Measurements from ENCODE around the gene LHPP.

Gene LHPP

GRCh38 chr10:124523901-124524300 is 62.3 kb downstream of the LHPP start:
- no peak for TF ChIP-seq CTCF (IDR thresholded peaks at IDR 0.05; ENCODE audit: low read depth, low read length)
- DNase-seq (ENCODE audit: extremely low read depth, low read depth) = no peak

- DNase-seq (ENCODE audit: extremely low read depth, low read depth) = no peak
- no peak for TF ChIP-seq CTCF (IDR thresholded peaks at IDR 0.05; ENCODE audit: low read depth, low read length)
These were observed 63.5 kb downstream of the LHPP start for GRCh38 chr10:124524991-124525653.

- no peak for DNase-seq (ENCODE audit: extremely low read depth, low read depth)
These were observed 64.4 kb downstream of the LHPP start for GRCh38 chr10:124525751-124526600.

GRCh38 chr10:124526621-124527267 is 65.1 kb downstream of the LHPP start:
- no peak for TF ChIP-seq CTCF (IDR thresholded peaks at IDR 0.05; ENCODE audit: low read depth, low read length)
- DNase-seq (ENCODE audit: extremely low read depth, low read depth) = no peak

More at GRCh38 chr10:124525751-124526600, 64.4 kb downstream of the LHPP start:
- no peak for TF ChIP-seq CTCF (IDR thresholded peaks at IDR 0.05; ENCODE audit: low read depth, low read length)

GRCh38 chr10:124527874-124528395 is 66.3 kb downstream of the LHPP start:
- TF ChIP-seq CTCF (IDR thresholded peaks at IDR 0.05; ENCODE audit: low read depth, low read length) = no peak
- DNase-seq (ENCODE audit: extremely low read depth, low read depth) = no peak

- TF ChIP-seq CTCF (IDR thresholded peaks at IDR 0.05; ENCODE audit: low read depth, low read length) = no peak
- DNase-seq (ENCODE audit: extremely low read depth, low read depth) = no peak
These were observed 68.1 kb downstream of the LHPP start for GRCh38 chr10:124529661-124530214.
